Measurements from ENCODE around the gene DEDD2. TPM values are rescaled to one million over a fixed set of nuclear protein-coding genes. Genes with fewer than 3 reads are reported as not detected.

The DEDD2 gene
- polyA plus RNA-seq, 1 donor from 2014 or later, result 69.9 TPM

DNA sequence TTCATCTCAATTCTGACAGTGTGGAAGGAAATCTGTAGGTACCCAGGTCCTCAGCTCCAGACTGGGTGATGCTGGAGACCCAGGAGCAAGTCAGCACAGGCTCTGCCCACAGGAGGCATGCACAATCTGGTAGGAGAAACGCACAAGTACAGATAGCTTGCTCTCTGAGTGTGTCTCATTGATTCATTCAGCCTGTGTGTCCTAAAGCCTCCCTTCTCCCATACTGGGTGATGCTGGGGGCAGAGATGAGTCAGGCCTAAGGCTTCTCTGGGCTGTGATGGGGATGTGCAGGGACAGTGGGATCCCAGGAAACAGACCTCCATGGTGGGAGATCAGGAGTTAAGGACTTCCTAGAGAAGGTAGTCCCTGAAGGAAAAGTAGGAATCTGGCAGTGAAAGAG lies 9.4 kb upstream of the DEDD2 start:
- no peaks in the 10 kb centered on the region for H3K9me3 ChIP-seq (ENCODE audit: low read length)
- TF ChIP-seq, protein P1, sequence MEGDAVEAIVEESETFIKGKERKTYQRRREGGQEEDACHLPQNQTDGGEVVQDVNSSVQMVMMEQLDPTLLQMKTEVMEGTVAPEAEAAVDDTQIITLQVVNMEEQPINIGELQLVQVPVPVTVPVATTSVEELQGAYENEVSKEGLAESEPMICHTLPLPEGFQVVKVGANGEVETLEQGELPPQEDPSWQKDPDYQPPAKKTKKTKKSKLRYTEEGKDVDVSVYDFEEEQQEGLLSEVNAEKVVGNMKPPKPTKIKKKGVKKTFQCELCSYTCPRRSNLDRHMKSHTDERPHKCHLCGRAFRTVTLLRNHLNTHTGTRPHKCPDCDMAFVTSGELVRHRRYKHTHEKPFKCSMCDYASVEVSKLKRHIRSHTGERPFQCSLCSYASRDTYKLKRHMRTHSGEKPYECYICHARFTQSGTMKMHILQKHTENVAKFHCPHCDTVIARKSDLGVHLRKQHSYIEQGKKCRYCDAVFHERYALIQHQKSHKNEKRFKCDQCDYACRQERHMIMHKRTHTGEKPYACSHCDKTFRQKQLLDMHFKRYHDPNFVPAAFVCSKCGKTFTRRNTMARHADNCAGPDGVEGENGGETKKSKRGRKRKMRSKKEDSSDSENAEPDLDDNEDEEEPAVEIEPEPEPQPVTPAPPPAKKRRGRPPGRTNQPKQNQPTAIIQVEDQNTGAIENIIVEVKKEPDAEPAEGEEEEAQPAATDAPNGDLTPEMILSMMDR (IDR thresholded peaks at IDR 0.05; ENCODE audit: poor library complexity, severe bottlenecking), result no peak
- TF ChIP-seq MXI1 (conservative IDR thresholded peaks at IDR 0.05; ENCODE audit: poor library complexity, severe bottlenecking) (no peak), TAF1 (IDR thresholded peaks at IDR 0.05; ENCODE audit: low read depth) (no peak), EZH2 (IDR thresholded peaks at IDR 0.05; ENCODE audit: borderline replicate concordance, insufficient read depth, low read length, poor library complexity, severe bottlenecking) (no peak)
- TF ChIP-seq, protein P2, sequence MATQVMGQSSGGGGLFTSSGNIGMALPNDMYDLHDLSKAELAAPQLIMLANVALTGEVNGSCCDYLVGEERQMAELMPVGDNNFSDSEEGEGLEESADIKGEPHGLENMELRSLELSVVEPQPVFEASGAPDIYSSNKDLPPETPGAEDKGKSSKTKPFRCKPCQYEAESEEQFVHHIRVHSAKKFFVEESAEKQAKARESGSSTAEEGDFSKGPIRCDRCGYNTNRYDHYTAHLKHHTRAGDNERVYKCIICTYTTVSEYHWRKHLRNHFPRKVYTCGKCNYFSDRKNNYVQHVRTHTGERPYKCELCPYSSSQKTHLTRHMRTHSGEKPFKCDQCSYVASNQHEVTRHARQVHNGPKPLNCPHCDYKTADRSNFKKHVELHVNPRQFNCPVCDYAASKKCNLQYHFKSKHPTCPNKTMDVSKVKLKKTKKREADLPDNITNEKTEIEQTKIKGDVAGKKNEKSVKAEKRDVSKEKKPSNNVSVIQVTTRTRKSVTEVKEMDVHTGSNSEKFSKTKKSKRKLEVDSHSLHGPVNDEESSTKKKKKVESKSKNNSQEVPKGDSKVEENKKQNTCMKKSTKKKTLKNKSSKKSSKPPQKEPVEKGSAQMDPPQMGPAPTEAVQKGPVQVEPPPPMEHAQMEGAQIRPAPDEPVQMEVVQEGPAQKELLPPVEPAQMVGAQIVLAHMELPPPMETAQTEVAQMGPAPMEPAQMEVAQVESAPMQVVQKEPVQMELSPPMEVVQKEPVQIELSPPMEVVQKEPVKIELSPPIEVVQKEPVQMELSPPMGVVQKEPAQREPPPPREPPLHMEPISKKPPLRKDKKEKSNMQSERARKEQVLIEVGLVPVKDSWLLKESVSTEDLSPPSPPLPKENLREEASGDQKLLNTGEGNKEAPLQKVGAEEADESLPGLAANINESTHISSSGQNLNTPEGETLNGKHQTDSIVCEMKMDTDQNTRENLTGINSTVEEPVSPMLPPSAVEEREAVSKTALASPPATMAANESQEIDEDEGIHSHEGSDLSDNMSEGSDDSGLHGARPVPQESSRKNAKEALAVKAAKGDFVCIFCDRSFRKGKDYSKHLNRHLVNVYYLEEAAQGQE (IDR thresholded peaks at IDR 0.05; ENCODE audit: borderline replicate concordance), result no peak
- no peaks in the 10 kb centered on the region for H3K36me3 ChIP-seq (ENCODE audit: insufficient read depth, low read length)
- H3K9me2 ChIP-seq (ENCODE audit: insufficient read depth, low read length), result no peaks in the 10 kb centered on the region
- H3F3A ChIP-seq (ENCODE audit: insufficient read depth, low read length, poor library complexity, severe bottlenecking), result no peaks in the 10 kb centered on the region
- H2AFZ ChIP-seq (ENCODE audit: low read depth, low read length), result no peak overlapping the region
- no peaks in the 10 kb centered on the region for H3K27me3 ChIP-seq (ENCODE audit: insufficient read depth, low read depth, low read length)
- H4K20me1 ChIP-seq (ENCODE audit: insufficient read depth), result no peaks in the 10 kb centered on the region
- H3K79me2 ChIP-seq (replicated peaks; ENCODE audit: insufficient read depth, low read length), result peaks cover 3% of the 10 kb centered on the region
- H3K9ac ChIP-seq (ENCODE audit: low read length), result no peak overlapping the region
- H3K27ac ChIP-seq (ENCODE audit: low read length), result no peak overlapping the region
- H3K4me2 ChIP-seq (ENCODE audit: low read length), result no peak overlapping the region
- H3K4me3 ChIP-seq (ENCODE audit: low read length), result no peak overlapping the region

DNA sequence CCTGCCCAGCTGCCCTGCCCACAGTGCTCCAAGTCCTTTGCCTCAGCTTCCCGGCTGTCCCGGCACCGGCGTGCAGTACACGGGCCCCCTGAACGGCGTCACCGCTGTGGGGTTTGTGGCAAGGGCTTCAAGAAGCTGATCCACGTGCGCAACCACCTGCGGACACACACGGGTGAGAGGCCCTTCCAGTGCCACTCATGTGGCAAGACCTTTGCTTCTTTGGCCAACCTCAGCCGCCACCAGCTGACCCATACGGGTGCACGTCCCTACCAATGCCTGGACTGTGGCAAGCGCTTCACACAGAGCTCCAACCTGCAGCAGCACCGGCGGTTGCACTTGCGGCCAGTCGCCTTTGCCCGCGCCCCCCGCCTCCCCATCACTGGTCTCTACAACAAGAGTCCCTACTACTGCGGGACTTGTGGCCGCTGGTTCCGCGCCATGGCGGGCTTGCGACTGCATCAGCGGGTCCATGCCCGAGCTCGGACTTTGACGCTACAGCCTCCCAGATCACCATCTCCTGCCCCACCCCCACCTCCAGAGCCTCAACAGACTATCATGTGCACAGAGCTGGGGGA lies 8.3 kb upstream of the DEDD2 start:
- H3K27me3 ChIP-seq (ENCODE audit: insufficient read depth, low read depth, low read length), result no peaks in the 10 kb centered on the region
- no peak overlapping the region for H2AFZ ChIP-seq (ENCODE audit: low read depth, low read length)
- TF ChIP-seq EP300 (conservative IDR thresholded peaks at IDR 0.05; ENCODE audit: poor library complexity, severe bottlenecking) (no peak), RAD21 (conservative IDR thresholded peaks at IDR 0.05) (no peak), TAF1 (IDR thresholded peaks at IDR 0.05; ENCODE audit: low read depth) (no peak), POLR2AphosphoS5 (IDR thresholded peaks at IDR 0.05) (no peak), EZH2 (IDR thresholded peaks at IDR 0.05; ENCODE audit: borderline replicate concordance, insufficient read depth, low read length, poor library complexity, severe bottlenecking) (no peak), SMC3 (conservative IDR thresholded peaks at IDR 0.05; ENCODE audit: poor library complexity) (no peak), MXI1 (conservative IDR thresholded peaks at IDR 0.05; ENCODE audit: poor library complexity, severe bottlenecking) (no peak)
- TF ChIP-seq, protein P1 (IDR thresholded peaks at IDR 0.05; ENCODE audit: poor library complexity, severe bottlenecking), result no peak
- TF ChIP-seq, protein P2 (IDR thresholded peaks at IDR 0.05; ENCODE audit: borderline replicate concordance), result no peak
- H3K9me3 ChIP-seq (ENCODE audit: low read length), result no peaks in the 10 kb centered on the region
- H3K4me3 ChIP-seq (ENCODE audit: low read length), result no peak overlapping the region
- peaks cover 3% of the 10 kb centered on the region for H3K79me2 ChIP-seq (replicated peaks; ENCODE audit: insufficient read depth, low read length)
- H3F3A ChIP-seq (ENCODE audit: insufficient read depth, low read length, poor library complexity, severe bottlenecking), result peaks cover 3% of the 10 kb centered on the region
- no peaks in the 10 kb centered on the region for H3K36me3 ChIP-seq (ENCODE audit: insufficient read depth, low read length)
- no peak overlapping the region for H3K27ac ChIP-seq (ENCODE audit: low read length)
- H4K20me1 ChIP-seq (ENCODE audit: insufficient read depth), result no peaks in the 10 kb centered on the region
- H3K9ac ChIP-seq (ENCODE audit: low read length), result no peak overlapping the region
- no peak overlapping the region for H3K4me2 ChIP-seq (ENCODE audit: low read length)
- H3K9me2 ChIP-seq (ENCODE audit: insufficient read depth, low read length), result no peaks in the 10 kb centered on the region
